HCT116 (cell line): ENCODE results near the gene ATRN. TPM values are rescaled to one million over a fixed set of nuclear protein-coding genes. Genes with fewer than 3 reads are reported as not detected.

Experiments used
- ATAC-seq: fragments of 200-7000 bp; cut with Tn5 transposase; 2 replicates; pipeline ENCODE4 v1.9.1; 2020; ENCODE audit warnings: mild to moderate bottlenecking, moderate library complexity
- BruUV-seq: library from RNA; stranded (reverse); fragments of 400-500 nt; replicated peaks from 2 replicates; lab custom pipeline; 2021; lab: Mats Ljungman, UMichigan
- CTCF ChIA-PET: fragments of 300-600 bp; sonication (Branson Sonifier 250); formaldehyde crosslinking; loops from one replicate; lab custom pipeline; 2021; ENCODE audit warnings: antibody characterized with exemption; lab: Charles Lee
- POLR2A ChIA-PET: fragments of 300-600, 350-600 bp; sonication (Branson Sonifier 250); formaldehyde crosslinking; loops from one replicate; lab custom pipeline; 2021; ENCODE audit warnings: antibody characterized with exemption; lab: Charles Lee
- RAD21 ChIA-PET, 2 experiments: fragments of 300-600 bp; sonication (Branson Sonifier 250); formaldehyde crosslinking; loops; one replicate each; lab custom pipeline; 2023; ENCODE audit warnings: low total read pairs in 2 of 2; ENCODE audit not compliant: uncharacterized antibody in 2 of 2, unreplicated experiment in 2 of 2, low non-redundant PET in 1 of 2; lab: Charles Lee
- DNase-seq: peaks from one replicate; pipeline ENCODE4 v3.0.0-alpha.2; 2010; ENCODE audit warnings: low read depth, low spot score
- H2AFZ ChIP-seq: fragments of 200-600 bp; shearing (Covaris generic), sonication (generic); 2 replicates; pipeline ENCODE4 v1.6.1; 2017; ENCODE audit warnings: low read depth, mixed run types, mixed read lengths, antibody characterized with exemption, low read length; ENCODE audit not compliant: poor library complexity, severe bottlenecking
- H3K27ac ChIP-seq: 2 replicates; pipeline ENCODE4 v1.5.1; 2012; ENCODE audit warnings: low read depth, low read length
- H3K27me3 ChIP-seq: fragments of 200-600 bp; sonication (generic); 2 replicates; pipeline ENCODE4 v1.6.1; 2016; ENCODE audit warnings: mixed run types, low read length, mixed read lengths; ENCODE audit not compliant: insufficient read depth
- H3K36me3 ChIP-seq, 2 experiments: fragments of 200-500 bp in 1 of 2; fragments of 200-600 bp in 1 of 2; sonication (Bioruptor generic) in 1 of 2; sonication (generic) in 1 of 2; 2 replicates each; pipeline versions ENCODE4 v1.5.1 to v1.6.1; 2014 to 2016; ENCODE audit warnings: low read length in 2 of 2, inconsistent platforms in 1 of 2, mixed read lengths in 1 of 2, mixed run types in 1 of 2; ENCODE audit not compliant: insufficient read depth in 2 of 2, control insufficient read depth in 1 of 2
- H3K4me1 ChIP-seq, 2 experiments: fragments of 200-600 bp in 1 of 2; sonication (generic) in 1 of 2; 2 replicates each; pipeline versions ENCODE4 v1.5.1 to v1.6.1; 2012 to 2017; ENCODE audit warnings: low read length in 2 of 2, inconsistent platforms in 1 of 2, mild to moderate bottlenecking in 1 of 2, mixed read lengths in 1 of 2, mixed run types in 1 of 2, moderate library complexity in 1 of 2; ENCODE audit not compliant: insufficient read depth in 2 of 2, control insufficient read depth in 1 of 2
- H3K4me2 ChIP-seq: fragments of 200-600 bp; sonication (generic); 2 replicates; pipeline ENCODE4 v1.6.1; 2017; ENCODE audit warnings: mixed run types, low read length, mixed read lengths
- H3K4me3 ChIP-seq, 2 experiments: fragments of 200-600 bp in 1 of 2; sonication (generic) in 1 of 2; replicated peaks in 1 of 2; 2 replicates each; pipeline ENCODE4 v1.5.1; 2011 to 2016; ENCODE audit warnings: low read length in 2 of 2, control low read depth in 1 of 2, low read depth in 1 of 2, mild to moderate bottlenecking in 1 of 2, mixed read lengths in 1 of 2, mixed run types in 1 of 2
- H3K79me2 ChIP-seq: fragments of 200-600 bp; sonication (generic); 2 replicates; pipeline ENCODE4 v1.6.1; 2017; ENCODE audit warnings: mild to moderate bottlenecking, mixed run types, low read length, moderate library complexity, mixed read lengths; ENCODE audit not compliant: insufficient read depth
- H3K9ac ChIP-seq: fragments of 200-600 bp; sonication (generic); 2 replicates; pipeline ENCODE4 v1.6.1; 2016; ENCODE audit warnings: low read length, mixed read lengths
- H3K9me2 ChIP-seq: fragments of 200-600 bp; sonication (generic), shearing (Covaris generic); 2 replicates; pipeline ENCODE4 v1.6.1; 2017; ENCODE audit warnings: mixed run types, mild to moderate bottlenecking, moderate library complexity; ENCODE audit not compliant: insufficient read depth
- H3K9me3 ChIP-seq, 2 experiments: fragments of 200-500 bp in 1 of 2; fragments of 200-600 bp in 1 of 2; sonication (Bioruptor generic) in 1 of 2; sonication (generic) in 1 of 2; 2 replicates each; pipeline ENCODE4 v1.6.1; 2014 to 2017; ENCODE audit warnings: low read length in 2 of 2, mixed read lengths in 2 of 2, inconsistent platforms in 1 of 2, low read depth in 1 of 2, mild to moderate bottlenecking in 1 of 2, mixed run types in 1 of 2, moderate library complexity in 1 of 2; ENCODE audit not compliant: control insufficient read depth in 1 of 2, insufficient read depth in 1 of 2
- H4K20me1 ChIP-seq: fragments of 200-600 bp; sonication (generic), shearing (Covaris generic); 2 replicates; pipeline ENCODE4 v1.6.1; 2017; ENCODE audit warnings: mixed run types, mild to moderate bottlenecking, moderate library complexity; ENCODE audit not compliant: insufficient read depth
- ATF3 ChIP-seq: IDR thresholded peaks from 2 replicates; pipeline ENCODE4 v1.6.1; 2012
- CEBPB ChIP-seq: IDR thresholded peaks from 2 replicates; pipeline ENCODE4 v1.6.1; 2012; ENCODE audit warnings: low read depth
- EGR1 ChIP-seq: IDR thresholded peaks from 2 replicates; pipeline ENCODE4 v1.6.1; 2012; ENCODE audit warnings: low read depth
- ELF1 ChIP-seq: IDR thresholded peaks from 2 replicates; pipeline ENCODE4 v1.6.1; 2012; ENCODE audit warnings: low read depth, borderline replicate concordance
- EZH2 ChIP-seq: fragments of 200-600 bp; sonication (generic); IDR thresholded peaks from 2 replicates; pipeline ENCODE4 v1.6.1; 2017; ENCODE audit warnings: antibody characterized with exemption, mixed run types
- EZH2phosphoT487 ChIP-seq: fragments of 200-600 bp; IDR thresholded peaks from 2 replicates; pipeline ENCODE4 v1.6.1; 2018; ENCODE audit warnings: antibody characterized with exemption, borderline replicate concordance
- FOSL1 ChIP-seq: IDR thresholded peaks from 2 replicates; pipeline ENCODE4 v1.6.1; 2012; ENCODE audit warnings: low read depth
- JUND ChIP-seq: IDR thresholded peaks from 2 replicates; pipeline ENCODE4 v1.6.1; 2012
- MAX ChIP-seq: IDR thresholded peaks from 2 replicates; pipeline ENCODE4 v1.6.1; 2012
- POLR2A ChIP-seq: IDR thresholded peaks from 2 replicates; pipeline ENCODE4 v1.7.0; 2011; ENCODE audit warnings: borderline replicate concordance; ENCODE audit not compliant: insufficient read depth, insufficient read length; ENCODE audit errors: extremely low read depth
- RAD21 ChIP-seq: IDR thresholded peaks from 2 replicates; pipeline ENCODE4 v1.6.1; 2012; ENCODE audit warnings: low read depth, mild to moderate bottlenecking
- SIN3A ChIP-seq: IDR thresholded peaks from 2 replicates; pipeline ENCODE4 v1.6.1; 2012; ENCODE audit warnings: low read depth
- SP1 ChIP-seq: IDR thresholded peaks from 2 replicates; pipeline ENCODE4 v1.6.1; 2012; ENCODE audit warnings: low read depth
- SRF ChIP-seq: IDR thresholded peaks from 2 replicates; pipeline ENCODE4 v1.6.1; 2012; ENCODE audit warnings: low read depth
- YY1 ChIP-seq: IDR thresholded peaks from 2 replicates; pipeline ENCODE4 v1.6.1; 2011; ENCODE audit warnings: low read length, low read depth, moderate library complexity, mild to moderate bottlenecking; ENCODE audit not compliant: insufficient replicate concordance; ENCODE audit errors: extremely low read depth
- ZBTB33 ChIP-seq: IDR thresholded peaks from 2 replicates; pipeline ENCODE4 v1.6.1; 2011; ENCODE audit warnings: mild to moderate bottlenecking, low read length, moderate library complexity; ENCODE audit not compliant: insufficient replicate concordance; ENCODE audit errors: extremely low read depth
- ZFX ChIP-seq: fragments of 450-650 bp; IDR thresholded peaks from 2 replicates; pipeline ENCODE4 v1.6.1; 2017
- ZNF274 ChIP-seq: fragments of 200-500 bp; sonication (Bioruptor generic); IDR thresholded peaks from 2 replicates; pipeline ENCODE4 v1.6.1; 2014; ENCODE audit warnings: mild to moderate bottlenecking, low read depth, low read length, inconsistent platforms
- intact Hi-C: fragments of 100-400 bp; cut with micrococcal nuclease; formaldehyde crosslinking; loops from 2 replicates; pipeline ENCODE4 v1.10.0; 2022
- total RNA-seq: library from RNA; stranded (reverse); gene quantifications from one replicate; pipeline ENCODE4 v1.2.1, GENCODE V29; 2021; ENCODE audit not compliant: unreplicated experiment
- TF ChIP-seq, protein P1 (sequence below), 3 experiments: fragments of 200-600 bp in 1 of 3; sonication (generic) in 1 of 3; IDR thresholded peaks in 2 of 3; conservative IDR thresholded peaks in 1 of 3; 2 replicates each; pipeline ENCODE4 v1.5.1; 2012 to 2017; ENCODE audit warnings: low read depth in 2 of 3, low read length in 2 of 3, antibody characterized with exemption in 1 of 3, borderline replicate concordance in 1 of 3, control low read depth in 1 of 3, mild to moderate bottlenecking in 1 of 3, mixed read lengths in 1 of 3, mixed run types in 1 of 3, moderate library complexity in 1 of 3; ENCODE audit not compliant: insufficient read depth in 1 of 3

The ATRN gene
- total RNA-seq, 1 experiment from 2014 or later, result 24.4 TPM

- no peaks in the 10 kb centered on the region for H3K27me3 ChIP-seq
- intact Hi-C loops, result no loop called here
- no peak within 1 kb of the TSS for H3K9ac ChIP-seq
- no peaks in the 10 kb centered on the region for H3K4me1 ChIP-seq
- ATAC-seq, result no peak
- H2AFZ ChIP-seq, result no peak within 1 kb of the TSS
- H3K9me2 ChIP-seq, result no peaks in the 10 kb centered on the region
- H3K36me3 ChIP-seq, result no peaks in the 10 kb centered on the region
- ChIA-PET POLR2A (no interaction called here), CTCF (no interaction called here), RAD21 (no interaction called here)
- H3K27ac ChIP-seq, result no peak within 1 kb of the TSS
- no peaks in the 10 kb centered on the region for H4K20me1 ChIP-seq
- no TSS peak for BruUV-seq
- H3K4me3 ChIP-seq, result no peak within 1 kb of the TSS
- no peak within 1 kb of the TSS for H3K4me2 ChIP-seq
- H3K9me3 ChIP-seq, result no peaks in the 10 kb centered on the region; a peak in 1 of 4 replicates
- no peak for DNase-seq
- no peak for TF ChIP-seq ZFX
- no peak for TF ChIP-seq SP1
- TF ChIP-seq, protein P1, sequence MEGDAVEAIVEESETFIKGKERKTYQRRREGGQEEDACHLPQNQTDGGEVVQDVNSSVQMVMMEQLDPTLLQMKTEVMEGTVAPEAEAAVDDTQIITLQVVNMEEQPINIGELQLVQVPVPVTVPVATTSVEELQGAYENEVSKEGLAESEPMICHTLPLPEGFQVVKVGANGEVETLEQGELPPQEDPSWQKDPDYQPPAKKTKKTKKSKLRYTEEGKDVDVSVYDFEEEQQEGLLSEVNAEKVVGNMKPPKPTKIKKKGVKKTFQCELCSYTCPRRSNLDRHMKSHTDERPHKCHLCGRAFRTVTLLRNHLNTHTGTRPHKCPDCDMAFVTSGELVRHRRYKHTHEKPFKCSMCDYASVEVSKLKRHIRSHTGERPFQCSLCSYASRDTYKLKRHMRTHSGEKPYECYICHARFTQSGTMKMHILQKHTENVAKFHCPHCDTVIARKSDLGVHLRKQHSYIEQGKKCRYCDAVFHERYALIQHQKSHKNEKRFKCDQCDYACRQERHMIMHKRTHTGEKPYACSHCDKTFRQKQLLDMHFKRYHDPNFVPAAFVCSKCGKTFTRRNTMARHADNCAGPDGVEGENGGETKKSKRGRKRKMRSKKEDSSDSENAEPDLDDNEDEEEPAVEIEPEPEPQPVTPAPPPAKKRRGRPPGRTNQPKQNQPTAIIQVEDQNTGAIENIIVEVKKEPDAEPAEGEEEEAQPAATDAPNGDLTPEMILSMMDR (IDR thresholded peaks at IDR 0.05 in 2 of 3, conservative IDR thresholded peaks at IDR 0.05 in 1 of 3; ENCODE audit: borderline replicate concordance in 1 of 3, insufficient read depth in 1 of 3, low read depth in 2 of 3, low read length in 2 of 3), result no peak
- no peak for TF ChIP-seq EGR1
- TF ChIP-seq FOSL1, result no peak
- no peak for TF ChIP-seq MAX
- TF ChIP-seq YY1, result no peak
- TF ChIP-seq POLR2A, result no peak
- no peak for TF ChIP-seq ZBTB33
- TF ChIP-seq SRF, result no peak
- no peak for TF ChIP-seq ATF3
- no peak for TF ChIP-seq EZH2phosphoT487
- no peak for TF ChIP-seq EZH2
- TF ChIP-seq JUND, result no peak
- TF ChIP-seq CEBPB, result no peak
- TF ChIP-seq SIN3A, result no peak
- no peak for TF ChIP-seq ZNF274
- no peak for TF ChIP-seq ELF1
- TF ChIP-seq RAD21, result no peak
- no peaks in the 10 kb centered on the region for H3K79me2 ChIP-seq
Observed at GRCh38 chr20:3663031-3663701, 192.3 kb downstream of the ATRN start, which contains the start of gene GFRA4. Gene GFRA4 (minus strand): TSS chr20:3663399. CDS start chr20:3663399, 0 bp downstream.
